K562 (cell line): ENCODE data around the gene CCDC183. TPM values are rescaled to one million over a fixed set of nuclear protein-coding genes. Genes with fewer than 3 reads are reported as not detected.
A peak's percentile ranks its signal among the peaks of the same experiment; 100 is the strongest.

Source experiments
- BCL6 ChIP-seq: fragments of 250-450 bp; sonication (Bioruptor Pico); IDR thresholded peaks from 2 replicates; pipeline ENCODE4 v1.4.0; 2020
- CSDE1 ChIP-seq, 2 experiments: fragments of 450-650 bp; IDR thresholded peaks; 2 replicates each; pipeline ENCODE4 v1.6.1; 2016; ENCODE audit warnings: mild to moderate bottlenecking in 1 of 2
- FOXA3 ChIP-seq, 2 experiments: fragments of 450-650 bp in 1 of 2; sonication (generic) in 1 of 2; formaldehyde crosslinking; IDR thresholded peaks in 1 of 2; conservative IDR thresholded peaks in 1 of 2; 2 replicates each; pipeline versions ENCODE4 v1.4.0 to v1.8.0; 2020 to 2022; ENCODE audit warnings: mild to moderate bottlenecking in 2 of 2, missing genetic modification reagents in 1 of 2
- NELFE ChIP-seq: IDR thresholded peaks from 2 replicates; pipeline ENCODE4 v1.6.1; 2011; ENCODE audit warnings: mild to moderate bottlenecking; ENCODE audit not compliant: insufficient read depth, insufficient read length
- NUFIP1 ChIP-seq: fragments of 450-650 bp; IDR thresholded peaks from 2 replicates; pipeline ENCODE4 v1.6.1; 2018; ENCODE audit not compliant: partially characterized antibody
- PHTF2 ChIP-seq: fragments of 250-450 bp; sonication (Bioruptor Pico); IDR thresholded peaks from 2 replicates; pipeline ENCODE4 v1.5.0; 2021; ENCODE audit warnings: mild to moderate bottlenecking
- RFX7 ChIP-seq: fragments of 250-450 bp; sonication (Bioruptor Pico); IDR thresholded peaks from 2 replicates; pipeline ENCODE4 v1.5.1; 2021; ENCODE audit warnings: mild to moderate bottlenecking
- TAF7 ChIP-seq: fragments of 450-650 bp; IDR thresholded peaks from 2 replicates; pipeline ENCODE4 v1.6.1; 2016; ENCODE audit warnings: missing genetic modification characterization, missing compliant biosample characterization
- TRIM28 ChIP-seq: fragments of 450-650 bp; IDR thresholded peaks from 2 replicates; pipeline ENCODE4 v1.6.1; 2017
- ZNF146 ChIP-seq: IDR thresholded peaks from one replicate; pipeline ENCODE4 v1.6.1; 2018; ENCODE audit warnings: missing compliant biosample characterization; ENCODE audit not compliant: unreplicated experiment
- ZNF668 ChIP-seq: fragments of 250-450 bp; sonication (Bioruptor Pico); IDR thresholded peaks from 2 replicates; pipeline ENCODE4 v1.8.0; 2022; ENCODE audit warnings: mild to moderate bottlenecking, inconsistent platforms
- polyA plus RNA-seq, 8 experiments: library from polyadenylated mRNA; depleted of rRNA in 4 of 8; stranded (reverse) in 5 of 8; unstranded in 3 of 8; fragments of >200 nt; fragmentation: Nextera tagmentation in 2 of 8; fragmentation: Illumina TruSeq in 1 of 8; extraction: Ambion mirVana in 2 of 8; extraction: Trizol in 1 of 8; gene quantifications; 2 replicates each; pipeline versions ENCODE4 v1.2.1 to v1.2.3, GENCODE V29; 2011 to 2014; ENCODE audit warnings: inconsistent platforms in 1 of 8, missing spikeins in 1 of 8
- total RNA-seq, 7 experiments: library from RNA; depleted of rRNA in 6 of 7; stranded (reverse); fragments of >200 nt in 6 of 7; fragmentation: Illumina TruSeq in 2 of 7; extraction: Trizol in 2 of 7; gene quantifications; 2 replicates each; pipeline versions ENCODE4 v1.2.1 to v1.2.3, GENCODE V29; 2011 to 2021; ENCODE audit warnings: low replicate concordance in 1 of 7
- TF ChIP-seq, protein P1 (sequence below): fragments of 250-450 bp; sonication (Bioruptor Pico); IDR thresholded peaks from 2 replicates; pipeline ENCODE4 v1.8.0; 2022; ENCODE audit warnings: inconsistent platforms, mild to moderate bottlenecking, moderate library complexity, borderline replicate concordance
- TF ChIP-seq, protein P2 (sequence below): fragments of 250-450 bp; sonication (Bioruptor Pico); IDR thresholded peaks from 2 replicates; pipeline ENCODE4 v1.8.0; 2022; ENCODE audit warnings: moderate library complexity, mild to moderate bottlenecking, inconsistent platforms
- TF ChIP-seq, protein P3 (sequence below): fragments of 250-450 bp; sonication (Bioruptor Pico); IDR thresholded peaks from 2 replicates; pipeline ENCODE4 v1.5.0; 2020; ENCODE audit warnings: mild to moderate bottlenecking, borderline replicate concordance
- TF ChIP-seq, protein P4 (sequence below): fragments of 450-650 bp; formaldehyde crosslinking; IDR thresholded peaks from 2 replicates; pipeline ENCODE4 v1.4.0; 2020; ENCODE audit warnings: mild to moderate bottlenecking, moderate library complexity
- TF ChIP-seq, protein P5 (sequence below): sonication (generic); IDR thresholded peaks from 2 replicates; pipeline ENCODE4 v1.6.1; 2016
- TF ChIP-seq, protein P6 (sequence below), 2 experiments: fragments of 450-650 bp in 1 of 2; IDR thresholded peaks; 2 replicates each; pipeline ENCODE4 v1.6.1; 2011 to 2017; ENCODE audit warnings: low read depth in 2 of 2, antibody characterized with exemption in 1 of 2, borderline replicate concordance in 1 of 2, low read length in 1 of 2, mild to moderate bottlenecking in 1 of 2, mixed read lengths in 1 of 2; ENCODE audit not compliant: control insufficient read depth in 1 of 2

CCDC183 gene
- total and polyA plus RNA-seq, 9 of the 15 experiments (the other 6 are each of a cell fraction or from before 2014, with no cell fraction given) = 0.21 to 0.60 (median 0.29) TPM; not detected in 4

DNA sequence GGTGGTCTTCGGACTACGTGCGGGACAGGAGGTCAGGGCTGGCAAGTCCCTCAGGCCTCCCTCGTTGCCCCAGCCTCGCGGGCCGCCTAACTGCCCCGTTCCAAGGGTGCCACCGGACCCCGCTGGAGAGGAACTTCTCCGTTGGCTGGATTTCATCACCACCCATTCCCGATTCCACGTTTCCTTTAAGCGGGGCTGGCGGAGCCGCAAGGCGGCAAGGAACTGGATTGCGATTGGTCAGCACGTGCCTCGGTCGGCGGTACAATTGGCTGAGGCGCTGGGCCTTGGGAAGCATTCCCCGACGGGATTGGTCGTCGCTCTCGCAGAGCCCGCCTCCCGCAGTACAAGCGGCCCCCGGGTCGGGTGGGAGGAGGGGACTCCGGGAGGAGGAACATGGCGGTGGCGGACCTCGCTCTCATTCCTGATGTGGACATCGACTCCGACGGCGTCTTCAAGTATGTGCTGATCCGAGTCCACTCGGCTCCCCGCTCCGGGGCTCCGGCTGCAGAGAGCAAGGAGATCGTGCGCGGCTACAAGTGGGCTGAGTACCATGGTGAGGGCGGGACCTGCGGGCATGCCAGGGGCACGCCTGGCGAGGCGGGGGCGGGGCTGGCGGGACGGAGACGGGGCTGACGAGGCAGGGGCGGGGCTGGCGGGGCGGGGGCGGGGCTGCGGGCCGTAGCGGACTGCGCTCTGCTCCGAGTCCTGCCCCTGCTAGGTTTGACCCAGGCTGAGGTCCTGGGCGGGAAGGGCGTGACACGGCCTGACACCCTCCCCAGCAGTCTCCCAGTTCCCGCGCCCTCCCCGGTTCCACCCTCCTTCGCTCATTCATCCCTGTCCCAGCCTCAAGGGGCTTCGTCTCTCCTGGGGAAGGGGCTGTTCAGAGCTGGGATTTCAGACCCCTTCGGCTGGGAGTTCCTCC, 53.2 kb downstream of the CCDC183 start, which contains the start of gene PHPT1 (continued):
- TF ChIP-seq, protein P1, sequence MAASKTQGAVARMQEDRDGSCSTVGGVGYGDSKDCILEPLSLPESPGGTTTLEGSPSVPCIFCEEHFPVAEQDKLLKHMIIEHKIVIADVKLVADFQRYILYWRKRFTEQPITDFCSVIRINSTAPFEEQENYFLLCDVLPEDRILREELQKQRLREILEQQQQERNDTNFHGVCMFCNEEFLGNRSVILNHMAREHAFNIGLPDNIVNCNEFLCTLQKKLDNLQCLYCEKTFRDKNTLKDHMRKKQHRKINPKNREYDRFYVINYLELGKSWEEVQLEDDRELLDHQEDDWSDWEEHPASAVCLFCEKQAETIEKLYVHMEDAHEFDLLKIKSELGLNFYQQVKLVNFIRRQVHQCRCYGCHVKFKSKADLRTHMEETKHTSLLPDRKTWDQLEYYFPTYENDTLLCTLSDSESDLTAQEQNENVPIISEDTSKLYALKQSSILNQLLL (CRISPR knock-in tag) = no peak
- TF ChIP-seq, protein P2, sequence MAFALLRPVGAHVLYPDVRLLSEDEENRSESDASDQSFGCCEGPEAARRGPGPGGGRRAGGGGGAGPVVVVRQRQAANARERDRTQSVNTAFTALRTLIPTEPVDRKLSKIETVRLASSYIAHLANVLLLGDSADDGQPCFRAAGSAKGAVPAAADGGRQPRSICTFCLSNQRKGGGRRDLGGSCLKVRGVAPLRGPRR = no peak
- TF ChIP-seq FOXA3 (CRISPR knock-in tag; conservative IDR thresholded peaks at IDR 0.05 in 1 of 2, IDR thresholded peaks at IDR 0.05 in 1 of 2) = no peak
- TF ChIP-seq ZNF146 (CRISPR knock-in tag) = no peak
- TF ChIP-seq, protein P3, sequence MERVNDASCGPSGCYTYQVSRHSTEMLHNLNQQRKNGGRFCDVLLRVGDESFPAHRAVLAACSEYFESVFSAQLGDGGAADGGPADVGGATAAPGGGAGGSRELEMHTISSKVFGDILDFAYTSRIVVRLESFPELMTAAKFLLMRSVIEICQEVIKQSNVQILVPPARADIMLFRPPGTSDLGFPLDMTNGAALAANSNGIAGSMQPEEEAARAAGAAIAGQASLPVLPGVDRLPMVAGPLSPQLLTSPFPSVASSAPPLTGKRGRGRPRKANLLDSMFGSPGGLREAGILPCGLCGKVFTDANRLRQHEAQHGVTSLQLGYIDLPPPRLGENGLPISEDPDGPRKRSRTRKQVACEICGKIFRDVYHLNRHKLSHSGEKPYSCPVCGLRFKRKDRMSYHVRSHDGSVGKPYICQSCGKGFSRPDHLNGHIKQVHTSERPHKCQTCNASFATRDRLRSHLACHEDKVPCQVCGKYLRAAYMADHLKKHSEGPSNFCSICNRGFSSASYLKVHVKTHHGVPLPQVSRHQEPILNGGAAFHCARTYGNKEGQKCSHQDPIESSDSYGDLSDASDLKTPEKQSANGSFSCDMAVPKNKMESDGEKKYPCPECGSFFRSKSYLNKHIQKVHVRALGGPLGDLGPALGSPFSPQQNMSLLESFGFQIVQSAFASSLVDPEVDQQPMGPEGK = no peak
- TF ChIP-seq NUFIP1 = no peak
- TF ChIP-seq NELFE = no peak
- no peak for TF ChIP-seq ZNF668 (CRISPR knock-in tag)
- no peak for TF ChIP-seq PHTF2 (CRISPR knock-in tag)
- TF ChIP-seq, protein P4, sequence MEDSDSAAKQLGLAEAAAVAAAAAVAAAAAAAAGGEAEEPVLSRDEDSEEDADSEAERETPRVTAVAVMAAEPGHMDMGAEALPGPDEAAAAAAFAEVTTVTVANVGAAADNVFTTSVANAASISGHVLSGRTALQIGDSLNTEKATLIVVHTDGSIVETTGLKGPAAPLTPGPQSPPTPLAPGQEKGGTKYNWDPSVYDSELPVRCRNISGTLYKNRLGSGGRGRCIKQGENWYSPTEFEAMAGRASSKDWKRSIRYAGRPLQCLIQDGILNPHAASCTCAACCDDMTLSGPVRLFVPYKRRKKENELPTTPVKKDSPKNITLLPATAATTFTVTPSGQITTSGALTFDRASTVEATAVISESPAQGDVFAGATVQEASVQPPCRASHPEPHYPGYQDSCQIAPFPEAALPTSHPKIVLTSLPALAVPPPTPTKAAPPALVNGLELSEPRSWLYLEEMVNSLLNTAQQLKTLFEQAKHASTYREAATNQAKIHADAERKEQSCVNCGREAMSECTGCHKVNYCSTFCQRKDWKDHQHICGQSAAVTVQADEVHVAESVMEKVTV (CRISPR knock-in tag) = no peak
- TF ChIP-seq CSDE1 (IDR thresholded peaks at IDR 0.05) = no peak
- TF ChIP-seq, protein P5, sequence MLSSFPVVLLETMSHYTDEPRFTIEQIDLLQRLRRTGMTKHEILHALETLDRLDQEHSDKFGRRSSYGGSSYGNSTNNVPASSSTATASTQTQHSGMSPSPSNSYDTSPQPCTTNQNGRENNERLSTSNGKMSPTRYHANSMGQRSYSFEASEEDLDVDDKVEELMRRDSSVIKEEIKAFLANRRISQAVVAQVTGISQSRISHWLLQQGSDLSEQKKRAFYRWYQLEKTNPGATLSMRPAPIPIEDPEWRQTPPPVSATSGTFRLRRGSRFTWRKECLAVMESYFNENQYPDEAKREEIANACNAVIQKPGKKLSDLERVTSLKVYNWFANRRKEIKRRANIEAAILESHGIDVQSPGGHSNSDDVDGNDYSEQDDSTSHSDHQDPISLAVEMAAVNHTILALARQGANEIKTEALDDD = no peak
- TF ChIP-seq RFX7 (CRISPR knock-in tag) = no peak
- TF ChIP-seq, protein P6, sequence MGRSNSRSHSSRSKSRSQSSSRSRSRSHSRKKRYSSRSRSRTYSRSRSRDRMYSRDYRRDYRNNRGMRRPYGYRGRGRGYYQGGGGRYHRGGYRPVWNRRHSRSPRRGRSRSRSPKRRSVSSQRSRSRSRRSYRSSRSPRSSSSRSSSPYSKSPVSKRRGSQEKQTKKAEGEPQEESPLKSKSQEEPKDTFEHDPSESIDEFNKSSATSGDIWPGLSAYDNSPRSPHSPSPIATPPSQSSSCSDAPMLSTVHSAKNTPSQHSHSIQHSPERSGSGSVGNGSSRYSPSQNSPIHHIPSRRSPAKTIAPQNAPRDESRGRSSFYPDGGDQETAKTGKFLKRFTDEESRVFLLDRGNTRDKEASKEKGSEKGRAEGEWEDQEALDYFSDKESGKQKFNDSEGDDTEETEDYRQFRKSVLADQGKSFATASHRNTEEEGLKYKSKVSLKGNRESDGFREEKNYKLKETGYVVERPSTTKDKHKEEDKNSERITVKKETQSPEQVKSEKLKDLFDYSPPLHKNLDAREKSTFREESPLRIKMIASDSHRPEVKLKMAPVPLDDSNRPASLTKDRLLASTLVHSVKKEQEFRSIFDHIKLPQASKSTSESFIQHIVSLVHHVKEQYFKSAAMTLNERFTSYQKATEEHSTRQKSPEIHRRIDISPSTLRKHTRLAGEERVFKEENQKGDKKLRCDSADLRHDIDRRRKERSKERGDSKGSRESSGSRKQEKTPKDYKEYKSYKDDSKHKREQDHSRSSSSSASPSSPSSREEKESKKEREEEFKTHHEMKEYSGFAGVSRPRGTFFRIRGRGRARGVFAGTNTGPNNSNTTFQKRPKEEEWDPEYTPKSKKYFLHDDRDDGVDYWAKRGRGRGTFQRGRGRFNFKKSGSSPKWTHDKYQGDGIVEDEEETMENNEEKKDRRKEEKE (IDR thresholded peaks at IDR 0.05; ENCODE audit: borderline replicate concordance in 1 of 2, control insufficient read depth in 1 of 2, low read depth in 2 of 2, low read length in 1 of 2) = no peak
- TF ChIP-seq BCL6 (CRISPR knock-in tag) = no peak
- no peak for TF ChIP-seq TRIM28
- TF ChIP-seq TAF7 (tag) = peak; percentile 75
